GM23338 (cell line): ENCODE results near the gene TRUB2. TPM values are rescaled to one million over a fixed set of nuclear protein-coding genes. Genes with fewer than 3 reads are reported as not detected.

Source experiments
- ATAC-seq: fragments of 200-7000 bp; cut with Tn5 transposase; 3 replicates; pipeline ENCODE4 v1.9.1; 2020
- DNase-seq: peaks from one replicate; pipeline ENCODE4 v3.0.0-alpha.2; 2015; ENCODE audit warnings: low spot score
- H2AFZ ChIP-seq: fragments of 200-600 bp; sonication (generic); 2 replicates; pipeline ENCODE4 v1.8.0; 2016; ENCODE audit warnings: antibody characterized with exemption, mild to moderate bottlenecking, moderate library complexity
- H3F3A ChIP-seq: fragments of 200-600 bp; sonication (generic); replicated peaks from 2 replicates; pipeline ENCODE4 v1.8.0; 2017; ENCODE audit warnings: antibody characterized with exemption, mixed run types, low read depth
- H3K27ac ChIP-seq: fragments of 200-600 bp; sonication (generic); 2 replicates; pipeline ENCODE4 v1.6.1; 2016; ENCODE audit warnings: low read depth
- H3K27me3 ChIP-seq: fragments of 200-600 bp; sonication (generic); 2 replicates; pipeline ENCODE4 v1.8.0; 2016; ENCODE audit warnings: mild to moderate bottlenecking, mixed run types, moderate library complexity; ENCODE audit not compliant: insufficient read depth
- H3K36me3 ChIP-seq: fragments of 200-600 bp; sonication (generic); 2 replicates; pipeline ENCODE4 v1.8.0; 2016; ENCODE audit warnings: mild to moderate bottlenecking; ENCODE audit not compliant: insufficient read depth
- H3K4me1 ChIP-seq: fragments of 200-600 bp; sonication (generic); 2 replicates; pipeline ENCODE4 v1.8.0; 2016; ENCODE audit warnings: mild to moderate bottlenecking, moderate library complexity; ENCODE audit not compliant: insufficient read depth
- H3K4me2 ChIP-seq: fragments of 200-600 bp; sonication (generic); 2 replicates; pipeline ENCODE4 v1.7.1; 2017; ENCODE audit warnings: mixed run types
- H3K4me3 ChIP-seq: fragments of 200-600 bp; sonication (generic); 2 replicates; pipeline ENCODE4 v1.6.1; 2016; ENCODE audit warnings: mixed run types
- H3K79me2 ChIP-seq: fragments of 200-600 bp; sonication (generic); replicated peaks from 2 replicates; pipeline ENCODE4 v1.8.0; 2017; ENCODE audit warnings: mild to moderate bottlenecking; ENCODE audit not compliant: insufficient read depth
- H3K9me2 ChIP-seq: fragments of 200-600 bp; sonication (generic); 2 replicates; pipeline ENCODE4 v1.8.0; 2017; ENCODE audit not compliant: insufficient read depth
- H4K20me1 ChIP-seq: fragments of 200-600 bp; sonication (generic); replicated peaks from 2 replicates; pipeline ENCODE4 v1.8.0; 2017; ENCODE audit warnings: mild to moderate bottlenecking; ENCODE audit not compliant: insufficient read depth
- H3K27ac Mint-ChIP-seq: 2 replicates; pipeline ENCODE4 v1.8.0; 2020; ENCODE audit warnings: inconsistent platforms, mild to moderate bottlenecking, moderate library complexity, mixed read lengths
- H3K27me3 Mint-ChIP-seq: 3 replicates; pipeline ENCODE4 v1.8.0; 2022; ENCODE audit warnings: low read depth, mild to moderate bottlenecking, moderate library complexity, mixed read lengths, inconsistent platforms; ENCODE audit not compliant: insufficient read depth, poor library complexity
- H3K36me3 Mint-ChIP-seq: 3 replicates; pipeline ENCODE4 v1.8.0; 2021; ENCODE audit warnings: low read depth, mild to moderate bottlenecking, inconsistent platforms, moderate library complexity, mixed read lengths
- H3K4me1 Mint-ChIP-seq: 3 replicates; pipeline ENCODE4 v1.8.0; 2020; ENCODE audit warnings: mild to moderate bottlenecking, inconsistent platforms, mixed read lengths
- H3K4me3 Mint-ChIP-seq: 3 replicates; pipeline ENCODE4 v1.8.0; 2021; ENCODE audit warnings: moderate library complexity, mild to moderate bottlenecking, inconsistent platforms, mixed read lengths
- H3K9me3 Mint-ChIP-seq: 3 replicates; pipeline ENCODE4 v1.8.0; 2020; ENCODE audit warnings: moderate library complexity, mild to moderate bottlenecking, inconsistent platforms, mixed read lengths
- POLR2AphosphoS5 ChIP-seq: IDR thresholded peaks from 2 replicates; pipeline ENCODE4 v1.6.1; 2016; ENCODE audit warnings: antibody characterized with exemption, low read depth
- STAT1 ChIP-seq: IDR thresholded peaks from one replicate; pipeline ENCODE4 v1.6.1; 2016; ENCODE audit warnings: antibody characterized with exemption; ENCODE audit not compliant: unreplicated experiment
- ZNF114 ChIP-seq: fragments of 250-450 bp; sonication (Bioruptor Pico); IDR thresholded peaks from 2 replicates; pipeline ENCODE4 v1.5.0; 2020; ENCODE audit warnings: mild to moderate bottlenecking, moderate library complexity
- polyA plus RNA-seq: library from polyadenylated mRNA; unstranded; fragments of >200 nt; fragmentation: Nextera tagmentation; extraction: Ambion mirVana; gene quantifications from 2 replicates; pipeline ENCODE4 v1.2.1, GENCODE V29; 2016
- total RNA-seq: library from RNA; depleted of rRNA; stranded (reverse); fragments of >200 nt; shearing (Covaris generic); gene quantifications from 2 replicates; pipeline ENCODE4 v1.2.3, GENCODE V29; 2014
- TF ChIP-seq, protein P1 (sequence below): fragments of 250-450 bp; sonication (Bioruptor Pico); IDR thresholded peaks from 2 replicates; pipeline ENCODE4 v1.5.0; 2020; ENCODE audit warnings: mild to moderate bottlenecking, moderate library complexity
- TF ChIP-seq, protein P2 (sequence below): IDR thresholded peaks from 2 replicates; pipeline ENCODE4 v1.6.1; 2016; ENCODE audit warnings: antibody characterized with exemption

TRUB2 gene
- total and polyA plus RNA-seq, 2 experiments from 2014 or later: 15.4 to 31.4 TPM

DNA sequence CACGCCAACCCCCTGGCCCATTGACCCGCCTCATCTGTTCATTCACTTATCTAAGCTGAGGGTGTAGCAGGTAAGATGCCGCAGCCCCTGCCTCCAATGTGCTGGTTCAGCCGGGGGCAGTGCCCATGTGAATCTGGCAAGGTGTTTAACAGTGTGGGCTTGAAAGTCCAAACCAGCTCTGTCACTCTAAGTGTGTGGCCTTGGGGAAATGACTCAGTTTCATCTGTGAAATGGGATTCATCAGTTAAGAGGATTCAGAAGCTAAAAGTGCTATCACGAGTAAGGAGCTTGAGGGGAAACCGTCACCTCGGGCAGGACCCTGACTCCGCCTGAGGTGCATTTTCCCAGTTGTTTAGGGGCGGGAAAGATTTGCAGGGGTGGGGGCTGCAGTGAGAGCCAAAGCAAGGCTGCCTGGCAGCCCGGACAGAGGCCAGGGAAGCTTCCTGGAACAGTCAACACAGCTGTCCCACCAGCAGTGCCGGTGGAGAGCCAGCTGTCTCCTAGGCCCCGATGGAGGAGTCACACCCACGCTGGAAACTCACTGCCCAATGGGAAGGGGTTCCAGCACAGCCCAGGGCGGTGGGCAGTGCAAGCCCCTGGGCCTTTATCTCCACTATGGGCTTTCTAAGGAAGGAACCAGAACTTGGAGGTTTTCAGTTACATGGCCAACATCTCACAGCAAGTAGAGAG lies 39.2 kb upstream of the TRUB2 start:
- Histone ChIP-seq H3K79me2 (no peaks in the 10 kb centered on the region), H3K27ac (no peak overlapping the region), H3K36me3 (no peaks in the 10 kb centered on the region), H3K4me3 (no peak overlapping the region; the same call in 1 of the 2 replicates), H3K27me3 (peaks cover 49% of the 10 kb centered on the region), H3K4me2 (peak overlapping the region; percentile 73), H2AFZ (no peak overlapping the region), H3F3A (peaks cover 11% of the 10 kb centered on the region), H4K20me1 (peaks cover 5% of the 10 kb centered on the region; the same call in 1 of the 2 replicates), H3K4me1 (peaks cover 33% of the 10 kb centered on the region), H3K9me2 (no peaks in the 10 kb centered on the region)
- TF ChIP-seq ZNF114 (CRISPR knock-in tag): no peak
- TF ChIP-seq POLR2AphosphoS5: no peak
- TF ChIP-seq, protein P1, sequence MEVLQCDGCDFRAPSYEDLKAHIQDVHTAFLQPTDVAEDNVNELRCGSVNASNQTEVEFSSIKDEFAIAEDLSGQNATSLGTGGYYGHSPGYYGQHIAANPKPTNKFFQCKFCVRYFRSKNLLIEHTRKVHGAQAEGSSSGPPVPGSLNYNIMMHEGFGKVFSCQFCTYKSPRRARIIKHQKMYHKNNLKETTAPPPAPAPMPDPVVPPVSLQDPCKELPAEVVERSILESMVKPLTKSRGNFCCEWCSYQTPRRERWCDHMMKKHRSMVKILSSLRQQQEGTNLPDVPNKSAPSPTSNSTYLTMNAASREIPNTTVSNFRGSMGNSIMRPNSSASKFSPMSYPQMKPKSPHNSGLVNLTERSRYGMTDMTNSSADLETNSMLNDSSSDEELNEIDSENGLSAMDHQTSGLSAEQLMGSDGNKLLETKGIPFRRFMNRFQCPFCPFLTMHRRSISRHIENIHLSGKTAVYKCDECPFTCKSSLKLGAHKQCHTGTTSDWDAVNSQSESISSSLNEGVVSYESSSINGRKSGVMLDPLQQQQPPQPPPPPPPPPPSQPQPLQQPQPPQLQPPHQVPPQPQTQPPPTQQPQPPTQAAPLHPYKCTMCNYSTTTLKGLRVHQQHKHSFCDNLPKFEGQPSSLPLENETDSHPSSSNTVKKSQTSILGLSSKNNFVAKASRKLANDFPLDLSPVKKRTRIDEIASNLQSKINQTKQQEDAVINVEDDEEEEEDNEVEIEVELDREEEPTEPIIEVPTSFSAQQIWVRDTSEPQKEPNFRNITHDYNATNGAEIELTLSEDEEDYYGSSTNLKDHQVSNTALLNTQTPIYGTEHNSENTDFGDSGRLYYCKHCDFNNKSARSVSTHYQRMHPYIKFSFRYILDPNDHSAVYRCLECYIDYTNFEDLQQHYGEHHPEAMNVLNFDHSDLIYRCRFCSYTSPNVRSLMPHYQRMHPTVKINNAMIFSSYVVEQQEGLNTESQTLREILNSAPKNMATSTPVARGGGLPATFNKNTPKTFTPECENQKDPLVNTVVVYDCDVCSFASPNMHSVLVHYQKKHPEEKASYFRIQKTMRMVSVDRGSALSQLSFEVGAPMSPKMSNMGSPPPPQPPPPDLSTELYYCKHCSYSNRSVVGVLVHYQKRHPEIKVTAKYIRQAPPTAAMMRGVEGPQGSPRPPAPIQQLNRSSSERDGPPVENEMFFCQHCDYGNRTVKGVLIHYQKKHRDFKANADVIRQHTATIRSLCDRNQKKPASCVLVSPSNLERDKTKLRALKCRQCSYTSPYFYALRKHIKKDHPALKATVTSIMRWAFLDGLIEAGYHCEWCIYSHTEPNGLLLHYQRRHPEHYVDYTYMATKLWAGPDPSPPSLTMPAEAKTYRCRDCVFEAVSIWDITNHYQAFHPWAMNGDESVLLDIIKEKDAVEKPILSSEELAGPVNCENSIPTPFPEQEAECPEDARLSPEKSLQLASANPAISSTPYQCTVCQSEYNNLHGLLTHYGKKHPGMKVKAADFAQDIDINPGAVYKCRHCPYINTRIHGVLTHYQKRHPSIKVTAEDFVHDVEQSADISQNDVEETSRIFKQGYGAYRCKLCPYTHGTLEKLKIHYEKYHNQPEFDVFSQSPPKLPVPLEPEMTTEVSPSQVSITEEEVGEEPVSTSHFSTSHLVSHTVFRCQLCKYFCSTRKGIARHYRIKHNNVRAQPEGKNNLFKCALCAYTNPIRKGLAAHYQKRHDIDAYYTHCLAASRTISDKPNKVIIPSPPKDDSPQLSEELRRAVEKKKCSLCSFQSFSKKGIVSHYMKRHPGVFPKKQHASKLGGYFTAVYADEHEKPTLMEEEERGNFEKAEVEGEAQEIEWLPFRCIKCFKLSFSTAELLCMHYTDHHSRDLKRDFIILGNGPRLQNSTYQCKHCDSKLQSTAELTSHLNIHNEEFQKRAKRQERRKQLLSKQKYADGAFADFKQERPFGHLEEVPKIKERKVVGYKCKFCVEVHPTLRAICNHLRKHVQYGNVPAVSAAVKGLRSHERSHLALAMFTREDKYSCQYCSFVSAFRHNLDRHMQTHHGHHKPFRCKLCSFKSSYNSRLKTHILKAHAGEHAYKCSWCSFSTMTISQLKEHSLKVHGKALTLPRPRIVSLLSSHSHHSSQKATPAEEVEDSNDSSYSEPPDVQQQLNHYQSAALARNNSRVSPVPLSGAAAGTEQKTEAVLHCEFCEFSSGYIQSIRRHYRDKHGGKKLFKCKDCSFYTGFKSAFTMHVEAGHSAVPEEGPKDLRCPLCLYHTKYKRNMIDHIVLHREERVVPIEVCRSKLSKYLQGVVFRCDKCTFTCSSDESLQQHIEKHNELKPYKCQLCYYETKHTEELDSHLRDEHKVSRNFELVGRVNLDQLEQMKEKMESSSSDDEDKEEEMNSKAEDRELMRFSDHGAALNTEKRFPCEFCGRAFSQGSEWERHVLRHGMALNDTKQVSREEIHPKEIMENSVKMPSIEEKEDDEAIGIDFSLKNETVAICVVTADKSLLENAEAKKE: no peak
- no peak for TF ChIP-seq STAT1
- TF ChIP-seq, protein P2, sequence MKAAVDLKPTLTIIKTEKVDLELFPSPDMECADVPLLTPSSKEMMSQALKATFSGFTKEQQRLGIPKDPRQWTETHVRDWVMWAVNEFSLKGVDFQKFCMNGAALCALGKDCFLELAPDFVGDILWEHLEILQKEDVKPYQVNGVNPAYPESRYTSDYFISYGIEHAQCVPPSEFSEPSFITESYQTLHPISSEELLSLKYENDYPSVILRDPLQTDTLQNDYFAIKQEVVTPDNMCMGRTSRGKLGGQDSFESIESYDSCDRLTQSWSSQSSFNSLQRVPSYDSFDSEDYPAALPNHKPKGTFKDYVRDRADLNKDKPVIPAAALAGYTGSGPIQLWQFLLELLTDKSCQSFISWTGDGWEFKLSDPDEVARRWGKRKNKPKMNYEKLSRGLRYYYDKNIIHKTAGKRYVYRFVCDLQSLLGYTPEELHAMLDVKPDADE: no peak
- H3K9me3 Mint-ChIP-seq: peaks cover 4% of the 10 kb centered on the region; the same call in 2 of the 3 replicates
- no peak for DNase-seq
- peaks cover 28% of the 10 kb centered on the region for H3K4me1 Mint-ChIP-seq
- no peak overlapping the region for H3K4me3 Mint-ChIP-seq
- H3K36me3 Mint-ChIP-seq: no peaks in the 10 kb centered on the region; the same call in 2 of the 3 replicates
- no peak for ATAC-seq
- peaks cover 49% of the 10 kb centered on the region for H3K27me3 Mint-ChIP-seq
- no peak overlapping the region for H3K27ac Mint-ChIP-seq
